OCI-LY7 (cell line): ENCODE measurements around the gene WIPF2. TPM values are rescaled to one million over a fixed set of nuclear protein-coding genes. Genes with fewer than 3 reads are reported as not detected.
A peak's percentile ranks its signal among the peaks of the same experiment; 100 is the strongest.

Source experiments
- BruUV-seq: library from RNA; stranded (reverse); fragments of 400-500 nt; replicated peaks from 2 replicates; lab custom pipeline; 2021; lab: Mats Ljungman, UMichigan
- CTCF ChIA-PET: fragments of 300-600 bp; sonication (Branson Sonifier 250); formaldehyde crosslinking; loops from one replicate; lab custom pipeline; 2022; ENCODE audit warnings: antibody characterized with exemption; ENCODE audit not compliant: unreplicated experiment; lab: Charles Lee
- POLR2A ChIA-PET: fragments of 300-600 bp; sonication (Branson Sonifier 250); formaldehyde crosslinking; loops from one replicate; lab custom pipeline; 2022; ENCODE audit warnings: antibody characterized with exemption; lab: Charles Lee
- DNase-seq: peaks from one replicate; pipeline ENCODE4 v3.0.0-alpha.2; 2015; ENCODE audit warnings: low spot score
- H2AFZ ChIP-seq: fragments of 200-600 bp; sonication (generic), shearing (Covaris generic); 2 replicates; pipeline ENCODE4 v1.6.1; 2014; ENCODE audit warnings: mild to moderate bottlenecking, antibody characterized with exemption, low read length, moderate library complexity
- H3K27ac ChIP-seq: fragments of 200-600 bp; sonication (generic); 2 replicates; pipeline ENCODE4 v1.5.1; 2014; ENCODE audit warnings: mixed run types, low read depth, mild to moderate bottlenecking, moderate library complexity, low read length, inconsistent platforms; ENCODE audit not compliant: poor library complexity, severe bottlenecking
- H3K36me3 ChIP-seq: fragments of 200-600 bp; sonication (generic); 2 replicates; pipeline ENCODE4 v1.6.1; 2014; ENCODE audit warnings: mild to moderate bottlenecking, antibody characterized with exemption, low read length, moderate library complexity, mixed read lengths; ENCODE audit not compliant: insufficient read depth
- H3K4me1 ChIP-seq: fragments of 200-600 bp; sonication (generic); 2 replicates; pipeline ENCODE4 v1.5.1; 2014; ENCODE audit warnings: mild to moderate bottlenecking, low read length; ENCODE audit not compliant: insufficient read depth, poor library complexity, severe bottlenecking
- H3K4me2 ChIP-seq: fragments of 200-600 bp; sonication (generic); 2 replicates; pipeline ENCODE4 v1.6.1; 2014; ENCODE audit warnings: mild to moderate bottlenecking, low read length
- H3K4me3 ChIP-seq: fragments of 200-600 bp; sonication (generic); 2 replicates; pipeline ENCODE4 v1.5.1; 2014; ENCODE audit warnings: mild to moderate bottlenecking, low read depth, low read length; ENCODE audit not compliant: poor library complexity, severe bottlenecking
- H3K79me2 ChIP-seq: fragments of 200-600 bp; sonication (generic); 2 replicates; pipeline ENCODE4 v1.6.1; 2016; ENCODE audit warnings: low read depth, mild to moderate bottlenecking, low read length, moderate library complexity, mixed read lengths; ENCODE audit not compliant: insufficient read depth
- H3K9me2 ChIP-seq: fragments of 200-600 bp; sonication (generic); 2 replicates; pipeline ENCODE4 v1.6.1; 2016; ENCODE audit warnings: mild to moderate bottlenecking, low read length, mixed read lengths; ENCODE audit not compliant: insufficient read depth
- H3K9me3 ChIP-seq: fragments of 200-600 bp; sonication (generic); 2 replicates; pipeline ENCODE4 v1.6.1; 2014; ENCODE audit warnings: mild to moderate bottlenecking, mixed run types, low read length, mixed read lengths
- H4K20me1 ChIP-seq: fragments of 200-600 bp; sonication (generic); 2 replicates; pipeline ENCODE4 v1.6.1; 2014; ENCODE audit warnings: mild to moderate bottlenecking, antibody characterized with exemption, low read length, moderate library complexity, mixed read lengths; ENCODE audit not compliant: insufficient read depth
- CTCF ChIP-seq: fragments of 200-600 bp; sonication (generic); conservative IDR thresholded peaks from 2 replicates; pipeline ENCODE4 v1.5.1; 2014; ENCODE audit warnings: mild to moderate bottlenecking, antibody characterized with exemption, low read length, moderate library complexity, mixed read lengths
- EZH2phosphoT487 ChIP-seq: fragments of 200-600 bp; sonication (generic); IDR thresholded peaks from 2 replicates; pipeline ENCODE4 v1.6.1; 2018; ENCODE audit warnings: low read depth, borderline replicate concordance, mild to moderate bottlenecking, mixed run types, antibody characterized with exemption, low read length, moderate library complexity, mixed read lengths
- intact Hi-C: fragments of 100-400 bp; cut with micrococcal nuclease; formaldehyde crosslinking; loops from one replicate; pipeline ENCODE4 v1.10.0; 2022; ENCODE audit not compliant: unreplicated experiment
- total RNA-seq, 2 experiments: library from RNA; depleted of rRNA in 1 of 2; stranded (reverse); fragments of >200 nt in 1 of 2; shearing (Covaris generic) in 1 of 2; gene quantifications; 2 replicates each; pipeline ENCODE4 v1.2.3, GENCODE V29; 2014 to 2022

WIPF2 gene
- total RNA-seq, 2 experiments from 2014 or later = 4.7 to 20.3 TPM

- ChIA-PET CTCF (no interaction called here), POLR2A (no interaction called here)
- TF ChIP-seq CTCF = no peak
- TF ChIP-seq EZH2phosphoT487 = no peak
- H4K20me1 ChIP-seq = no peaks in the 10 kb centered on the region
- DNase-seq = no peak
- H3K79me2 ChIP-seq = no peaks in the 10 kb centered on the region
- no peaks in the 10 kb centered on the region for H3K9me2 ChIP-seq
- H2AFZ ChIP-seq = no peak overlapping the region
- peaks cover 21% of the 10 kb centered on the region for H3K4me1 ChIP-seq
- H3K9me3 ChIP-seq = no peaks in the 10 kb centered on the region
- no peak overlapping the region for H3K4me2 ChIP-seq
- H3K27ac ChIP-seq = no peak overlapping the region
- no peaks in the 10 kb centered on the region for H3K36me3 ChIP-seq
- no TSS peak for BruUV-seq
- no peak overlapping the region for H3K4me3 ChIP-seq
- intact Hi-C loops = no loop called here
Observed at GRCh38 chr17:40188694-40189093, 30.4 kb upstream of the WIPF2 start.

GRCh38 chr17:40190197-40191021 lies 28.7 kb upstream of the WIPF2 start:
- no peaks in the 10 kb centered on the region for H3K9me3 ChIP-seq
- no peaks in the 10 kb centered on the region for H3K36me3 ChIP-seq
- no TSS peak for BruUV-seq
- H3K27ac ChIP-seq = no peak overlapping the region
- H2AFZ ChIP-seq = peak overlapping the region; percentile 73
- intact Hi-C loops = loop anchor here (1.0 kb wide), 2 partner anchors 77 to 177 kb away; no protein-coding TSS in a partner anchor
- peak overlapping the region; percentile 84 for H3K4me2 ChIP-seq
- H3K79me2 ChIP-seq = no peaks in the 10 kb centered on the region
- peak; percentile 64 for DNase-seq
- CTCF ChIA-PET = interaction anchor here (0.6 to 1.4 kb wide), 6 partner anchors 76 to 161 kb away, joined by 3 to 8 read pairs (median 3); no protein-coding TSS in a partner anchor
- H3K9me2 ChIP-seq = no peaks in the 10 kb centered on the region
- POLR2A ChIA-PET = interaction anchor here (0.6 to 1.6 kb wide), 4 partner anchors 9 to 91 kb away, joined by 3 to 4 read pairs (median 3); no protein-coding TSS in a partner anchor
- H4K20me1 ChIP-seq = no peaks in the 10 kb centered on the region
- H3K4me3 ChIP-seq = peak overlapping the region; percentile 70
- TF ChIP-seq EZH2phosphoT487 (no peak), CTCF (peak; percentile 66)
- H3K4me1 ChIP-seq = peaks cover 31% of the 10 kb centered on the region
